Hindlimb muscle (tissue), 1 donor: ENCODE measurements around the gene FA2H. TPM values are rescaled to one million over a fixed set of nuclear protein-coding genes. Genes with fewer than 3 reads are reported as not detected.
"Not testable (repeated sequence)": the region's sequence is repeated elsewhere in the genome, so short reads cannot be mapped to it uniquely, and the experiment has no call there.

ENCODE experiments used
- DNase-seq: peaks from one replicate; pipeline ENCODE4 v3.0.0-alpha.2; 2013
- polyA plus RNA-seq: library from polyadenylated mRNA; unstranded; fragments of 120-200 nt; gene quantifications from one replicate; pipeline ENCODE4 v1.2.1, GENCODE V29; 2013; ENCODE audit not compliant: insufficient read length

FA2H gene
- polyA plus RNA-seq, 1 donor, result 0.22 TPM

- no peak for DNase-seq
Observed at GRCh38 chr16:74743045-74743667, 31.5 kb downstream of the FA2H start.

- no peak for DNase-seq
Observed at GRCh38 chr16:74742051-74742481, 32.6 kb downstream of the FA2H start.

- DNase-seq, result no peak
Observed at GRCh38 chr16:74740795-74741304, 33.8 kb downstream of the FA2H start.

- DNase-seq, result no peak
Observed at GRCh38 chr16:74739275-74739674, 35.3 kb downstream of the FA2H start.

GRCh38 chr16:74738816-74739215 lies 35.8 kb downstream of the FA2H start:
- DNase-seq, result no peak

DNA sequence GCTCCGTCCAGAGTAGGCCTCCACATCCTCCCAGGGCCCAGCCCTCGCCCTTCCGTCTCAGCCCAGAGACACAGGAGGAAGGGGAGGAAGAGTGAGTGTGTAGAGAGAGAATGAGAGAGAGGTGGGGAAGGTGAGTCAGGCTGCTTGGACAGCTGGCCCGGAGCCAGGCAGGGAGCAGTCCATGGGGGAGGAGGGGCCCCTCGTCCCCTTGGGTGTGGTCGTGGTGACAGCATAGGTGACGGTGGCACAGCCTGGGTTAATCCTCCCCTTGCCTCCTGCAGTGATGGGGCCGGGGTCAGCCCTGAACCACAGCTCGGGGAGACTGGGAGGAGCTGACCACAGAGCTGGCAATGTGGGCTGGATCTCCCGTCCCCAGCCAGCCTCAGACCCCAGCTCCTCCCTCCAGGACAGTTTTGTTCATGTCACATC lies 36.5 kb downstream of the FA2H start:
- no peak for DNase-seq

- no peak for DNase-seq
Observed at GRCh38 chr16:74737521-74737920, 37.1 kb downstream of the FA2H start.

DNA sequence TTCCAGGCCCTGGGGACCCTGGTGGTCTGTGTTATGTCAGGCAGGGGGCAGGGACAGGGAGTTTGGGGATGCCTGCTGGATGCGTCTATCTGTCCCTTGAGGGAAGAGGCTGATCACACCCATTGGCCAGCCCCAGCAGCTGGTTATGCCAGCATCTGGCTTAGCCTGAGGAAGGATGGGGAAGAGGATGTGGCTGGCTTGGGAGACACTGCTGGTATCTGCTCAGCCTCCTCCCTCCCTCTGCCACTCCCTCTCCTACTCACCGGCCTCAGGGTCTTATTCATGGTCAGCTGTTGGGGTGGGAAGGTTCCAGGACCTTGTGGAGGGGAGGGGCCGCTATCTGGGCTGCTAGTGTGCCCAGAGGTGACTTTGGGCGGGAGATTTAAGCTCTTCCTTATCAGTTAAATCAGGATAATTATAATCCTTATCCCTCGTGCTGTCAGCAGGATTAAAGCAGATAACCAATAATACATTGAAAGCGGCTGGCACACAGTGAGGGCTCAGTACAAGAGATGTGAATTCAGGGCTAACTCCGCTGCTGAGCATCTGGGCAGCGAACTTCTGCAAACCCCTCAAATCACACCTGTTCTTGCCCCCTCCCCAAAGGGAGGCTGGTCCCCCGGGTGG lies 38.0 kb downstream of the FA2H start:
- DNase-seq, result no peak

DNA sequence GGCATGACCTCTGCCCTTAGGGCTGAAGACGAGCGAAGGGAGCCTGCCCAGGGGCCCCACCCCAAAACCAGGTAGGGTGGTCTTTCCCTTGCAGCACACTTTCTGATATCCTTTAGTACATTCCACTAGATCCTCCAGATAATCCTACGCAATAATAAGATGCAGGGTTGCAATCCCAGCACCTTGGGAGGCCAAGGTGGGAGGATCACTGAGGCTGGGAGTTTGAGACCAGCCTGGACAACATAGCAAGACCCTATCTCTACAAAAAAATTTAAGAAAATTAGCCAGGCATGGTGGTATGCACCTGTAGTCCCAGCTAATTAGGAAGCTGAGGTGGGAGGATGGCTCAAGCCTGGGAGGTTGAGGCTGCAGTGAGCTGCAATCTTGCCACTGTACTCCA lies 39.1 kb downstream of the FA2H start:
- DNase-seq, result no peak

DNA sequence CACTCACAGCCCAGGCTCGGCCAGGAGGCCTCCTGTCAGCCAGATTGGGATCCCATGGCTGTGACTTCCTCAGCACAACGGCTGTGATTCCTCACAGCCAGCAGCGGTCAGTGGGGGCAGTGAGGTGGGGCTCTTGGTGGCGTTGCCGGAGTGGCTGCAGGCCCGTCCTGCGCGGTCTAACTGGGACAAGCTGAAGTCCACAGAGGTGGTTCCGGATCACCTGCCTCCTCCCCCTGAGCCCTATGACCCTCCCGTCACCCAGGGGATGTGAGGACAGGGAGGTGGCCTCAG lies 39.5 kb downstream of the FA2H start:
- DNase-seq, result no peak

- no peak for DNase-seq
Observed at GRCh38 chr16:74734361-74735161, 40.1 kb downstream of the FA2H start.

DNA sequence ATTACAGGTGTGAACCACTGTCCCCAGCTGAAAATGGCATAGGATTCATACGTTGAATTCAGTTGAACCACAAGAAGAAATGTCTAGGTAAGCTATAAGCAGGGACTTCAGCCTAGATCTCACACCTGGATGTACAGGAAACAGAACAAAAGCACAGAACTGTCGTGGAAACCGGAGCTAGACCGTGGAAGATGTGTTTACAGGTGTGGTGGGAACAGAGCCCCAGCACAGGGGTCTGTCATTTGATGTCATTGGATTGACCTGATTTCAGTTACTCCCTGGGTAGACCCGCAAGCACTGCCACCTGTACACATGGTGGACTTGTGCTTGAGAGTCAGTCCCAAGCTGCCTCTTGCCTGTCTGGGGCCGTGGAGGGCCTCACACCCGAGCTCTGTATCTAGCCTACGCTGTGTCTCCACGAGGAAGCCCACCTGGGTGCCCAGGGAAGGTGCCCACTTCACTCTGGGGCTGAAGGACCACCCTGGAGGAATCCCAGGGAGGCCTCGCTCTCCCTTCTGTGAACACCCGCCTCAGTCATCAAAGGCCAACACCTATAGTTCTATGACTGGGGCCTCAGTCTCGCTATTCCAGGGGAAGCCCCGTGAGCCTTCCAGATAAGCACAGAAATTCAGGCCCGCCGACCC lies 41.8 kb downstream of the FA2H start:
- DNase-seq, result no peak

- DNase-seq, result no peak
Observed at GRCh38 chr16:74731853-74732477, 42.7 kb downstream of the FA2H start.

DNA sequence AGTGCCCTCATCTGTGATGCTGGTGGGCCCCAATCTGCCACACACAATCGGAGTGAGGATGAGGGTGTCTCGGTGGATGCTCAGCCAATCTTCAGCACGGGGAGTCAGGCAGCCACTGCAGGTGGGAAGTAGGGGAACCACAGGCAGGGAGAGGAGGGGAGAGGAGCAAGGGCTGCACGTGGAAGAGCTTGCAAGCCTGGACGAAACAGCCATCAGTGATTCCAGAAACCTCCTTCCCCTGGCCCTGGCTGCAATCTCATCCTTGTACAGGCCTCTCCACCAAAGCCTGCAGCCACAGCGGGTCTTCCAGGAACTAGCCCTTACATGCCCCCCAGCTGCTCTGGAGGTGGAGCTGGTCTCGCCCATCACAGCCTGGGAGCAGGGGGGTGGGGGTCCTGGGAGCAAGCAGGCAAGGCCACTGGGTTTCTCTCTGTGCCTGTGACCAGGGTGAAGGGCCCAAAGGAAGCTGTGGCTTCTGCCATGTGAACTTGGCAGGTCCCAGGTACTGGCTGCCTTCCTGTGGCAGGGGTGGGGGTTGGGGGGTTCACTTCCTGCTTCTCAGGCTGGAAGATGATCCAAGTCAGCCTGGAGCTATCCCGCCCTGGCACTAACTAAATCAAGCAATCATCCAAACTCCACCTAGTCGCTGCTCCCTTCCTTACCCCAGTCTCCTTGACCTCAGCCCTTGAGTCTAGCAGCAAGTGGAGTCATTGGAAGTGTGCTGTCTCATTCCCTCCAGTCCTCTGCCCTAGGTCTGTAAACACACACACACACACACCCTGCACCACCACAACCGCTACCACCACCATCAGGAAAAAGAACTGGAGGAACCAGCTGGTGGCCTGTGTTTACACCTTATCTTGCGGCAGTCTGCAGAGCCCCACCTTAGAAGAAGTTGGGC lies 44.6 kb downstream of the FA2H start:
- no peak for DNase-seq

DNA sequence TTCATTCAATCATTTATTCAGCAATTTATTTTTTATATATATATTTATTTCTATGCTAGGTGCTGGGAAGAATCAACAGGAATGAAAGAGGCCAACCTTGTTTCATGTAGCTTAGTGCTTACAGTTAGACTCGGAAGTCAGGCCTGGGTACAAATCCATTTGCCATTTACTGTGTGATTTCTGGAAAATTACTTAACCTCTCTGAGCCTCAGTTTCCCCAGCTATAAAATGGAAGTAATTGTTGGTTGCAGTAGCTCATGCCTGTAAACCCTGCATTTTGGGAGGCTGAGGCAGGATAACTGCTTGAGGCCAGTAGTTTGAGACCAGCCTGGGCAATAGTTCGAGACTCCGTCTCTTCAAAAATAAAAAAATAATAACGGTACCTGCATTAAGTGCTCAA lies 46.7 kb downstream of the FA2H start:
- no peak for DNase-seq

GRCh38 chr16:74726716-74727115 lies 47.9 kb downstream of the FA2H start:
- DNase-seq, result no peak

- no peak for DNase-seq
Observed at GRCh38 chr16:74725651-74726455, 48.8 kb downstream of the FA2H start.

DNA sequence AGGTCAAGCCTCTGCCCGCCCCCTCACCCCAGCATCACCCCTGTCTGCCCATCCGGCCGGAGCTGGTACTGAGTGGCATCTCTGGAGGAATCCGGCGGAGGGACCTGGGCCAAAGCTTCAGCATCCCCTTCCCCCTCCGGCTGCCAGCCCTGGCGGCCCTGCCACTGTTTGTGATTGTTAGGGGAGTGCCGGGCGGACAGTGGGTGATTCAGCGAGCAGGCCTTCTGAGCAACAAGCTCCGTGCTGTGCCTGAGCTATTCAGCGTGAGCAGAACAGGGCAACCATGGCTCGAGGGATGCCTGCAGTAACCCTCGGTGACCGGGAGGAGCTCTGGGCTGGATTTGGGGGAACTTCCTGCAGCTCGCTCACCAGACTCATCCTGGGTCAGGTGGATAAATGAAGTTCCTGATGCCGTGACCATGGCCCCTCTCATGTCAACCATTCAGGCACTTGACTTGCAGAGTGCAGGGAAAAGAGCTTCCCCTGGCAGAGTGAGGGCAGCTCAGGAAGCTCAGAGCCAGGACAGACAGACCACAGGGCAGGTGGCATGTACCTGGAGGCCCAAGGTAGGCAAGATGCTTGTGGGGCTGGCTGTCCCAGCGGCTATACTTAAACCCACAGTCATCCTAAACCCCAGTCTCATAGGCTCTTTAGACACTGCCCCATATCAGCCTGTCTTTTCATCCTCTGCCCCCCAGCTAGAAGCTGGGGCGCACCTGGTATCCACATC lies 49.6 kb downstream of the FA2H start:
- DNase-seq, result no peak

- no peak for DNase-seq
Observed at GRCh38 chr16:74723256-74723655, 51.4 kb downstream of the FA2H start.

DNA sequence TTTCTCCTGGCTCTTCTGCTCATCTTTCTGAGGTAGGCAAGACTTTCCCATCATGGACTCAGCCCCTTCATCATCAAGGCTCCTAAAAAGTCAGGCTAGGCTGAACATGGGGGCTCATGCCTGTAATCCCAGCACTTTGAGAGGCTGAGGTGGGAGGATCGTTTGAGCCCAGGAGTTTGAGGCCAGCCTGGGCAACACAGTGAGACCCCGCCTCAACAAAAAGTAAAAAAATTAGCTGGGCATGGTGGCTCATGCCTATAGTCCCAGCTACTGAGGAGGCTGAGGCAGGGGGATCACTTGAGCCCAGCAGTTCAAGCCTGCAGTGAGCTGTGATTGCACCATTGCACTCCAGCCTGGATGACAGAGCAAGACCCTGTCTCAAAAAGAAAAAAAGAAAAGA lies 52.5 kb downstream of the FA2H start:
- not testable (repeated sequence) for DNase-seq
